K562 (cell line): ENCODE data around the gene CDK9. TPM values are rescaled to one million over a fixed set of nuclear protein-coding genes. Genes with fewer than 3 reads are reported as not detected.

Experiments
- ATAC-seq: fragments of 200-7000 bp; cut with Tn5 transposase; 3 replicates; pipeline ENCODE4 v1.9.1; 2020; ENCODE audit warnings: moderate library complexity
- BruUV-seq: library from RNA; stranded (reverse); fragments of 400-500 nt; replicated peaks from 2 replicates; lab custom pipeline; 2021; lab: Mats Ljungman, UMichigan
- CTCF ChIA-PET: fragments of 300-600 bp; formaldehyde crosslinking; extraction: SDS; loops from one replicate; lab custom pipeline; 2021; ENCODE audit warnings: low intra/inter-chr PET ratio; lab: Yijun Ruan, JAX
- POLR2A ChIA-PET: fragments of 300-600, 350-650 bp; sonication (Branson Sonifier 250); formaldehyde crosslinking; extraction: SDS; loops from one replicate; lab custom pipeline; 2021; ENCODE audit warnings: antibody characterized with exemption, inconsistent platforms; lab: Yijun Ruan, JAX
- DNase-seq, 4 experiments: peaks; one replicate each; pipeline versions ENCODE4 v3.0.0 to v3.0.0-alpha.2; 2011 to 2018; ENCODE audit warnings: low spot score in 3 of 4, mixed read lengths in 3 of 4; ENCODE audit errors: extremely low read depth in 1 of 4
- FAIRE-seq: peaks from 2 replicates; lab custom pipeline; 2011; peaks lifted over from hg19 to GRCh38; lab: Jason Lieb, UNC
- H2AFZ ChIP-seq: 2 replicates; pipeline ENCODE4 v1.6.0; 2011; ENCODE audit warnings: low read depth, low read length, control low read depth, inconsistent platforms
- H3K27ac ChIP-seq: fragments of 200-600 bp; 3 replicates; pipeline ENCODE4 v1.8.0; 2011; ENCODE audit warnings: low read depth, mild to moderate bottlenecking, control low read depth, inconsistent platforms, low read length, moderate library complexity, mixed read lengths; ENCODE audit errors: extremely low read depth
- H3K27me3 ChIP-seq, 2 experiments: fragments of 300-600 bp in 1 of 2; 2 replicates in 1 of 2; 3 replicates in 1 of 2; pipeline versions ENCODE4 v1.6.0 to v1.8.0; 2011; ENCODE audit warnings: inconsistent platforms in 2 of 2, low read length in 2 of 2, mild to moderate bottlenecking in 1 of 2, mixed read lengths in 1 of 2, moderate library complexity in 1 of 2; ENCODE audit not compliant: control insufficient read depth in 2 of 2, insufficient read depth in 2 of 2
- H3K36me3 ChIP-seq: fragments of 300-600 bp; 3 replicates; pipeline ENCODE4 v1.8.0; 2011; ENCODE audit warnings: mild to moderate bottlenecking, low read length, inconsistent platforms; ENCODE audit not compliant: control insufficient read depth, insufficient read depth
- H3K4me1 ChIP-seq, 2 experiments: fragments of 200-600 bp in 1 of 2; replicated peaks in 1 of 2; 2 replicates in 1 of 2; 3 replicates in 1 of 2; pipeline versions ENCODE4 v1.5.1 to v1.8.0; 2011; ENCODE audit warnings: inconsistent platforms in 2 of 2, low read length in 2 of 2, mild to moderate bottlenecking in 1 of 2, mixed read lengths in 1 of 2, moderate library complexity in 1 of 2; ENCODE audit not compliant: control insufficient read depth in 2 of 2, insufficient read depth in 2 of 2
- H3K4me2 ChIP-seq: 2 replicates; pipeline ENCODE4 v1.6.1; 2011; ENCODE audit warnings: low read length, control low read depth, inconsistent platforms, mixed read lengths; ENCODE audit not compliant: insufficient read depth
- H3K4me3 ChIP-seq: fragments of 200-600 bp; sonication (generic), shearing (Covaris generic); 2 replicates; pipeline ENCODE4 v1.5.1; 2016; ENCODE audit warnings: control low read depth, inconsistent platforms
- H3K79me2 ChIP-seq: fragments of 200-600 bp; 3 replicates; pipeline ENCODE4 v1.8.0; 2011; ENCODE audit warnings: low read length, inconsistent platforms; ENCODE audit not compliant: control insufficient read depth, insufficient read depth
- H3K9ac ChIP-seq, 2 experiments: 2 replicates each; pipeline versions ENCODE4 v1.6.0 to v1.6.1; 2011; ENCODE audit warnings: low read depth in 2 of 2, low read length in 2 of 2, control low read depth in 1 of 2, inconsistent platforms in 1 of 2, mild to moderate bottlenecking in 1 of 2, mixed read lengths in 1 of 2; ENCODE audit not compliant: insufficient read depth in 1 of 2
- H3K9me1 ChIP-seq: one replicate; pipeline ENCODE4 v1.6.0; 2011; ENCODE audit warnings: inconsistent platforms, mild to moderate bottlenecking, low read length, moderate library complexity; ENCODE audit not compliant: control insufficient read depth, insufficient read depth
- H3K9me3 ChIP-seq: replicated peaks from 2 replicates; pipeline ENCODE4 v1.5.1; 2011; ENCODE audit warnings: low read depth, low read length, inconsistent platforms; ENCODE audit not compliant: control insufficient read depth, insufficient read depth
- H4K20me1 ChIP-seq: replicated peaks from 2 replicates; pipeline ENCODE4 v1.6.1; 2011; ENCODE audit warnings: low read length, inconsistent platforms, mixed read lengths; ENCODE audit not compliant: control insufficient read depth, insufficient read depth
- POLR2A ChIP-seq: fragments of 450-650 bp; conservative IDR thresholded peaks from 2 replicates; pipeline ENCODE4 v1.6.1; 2016
- POLR2G ChIP-seq: fragments of 200-400 bp; formaldehyde crosslinking; IDR thresholded peaks from 2 replicates; pipeline ENCODE4 v1.6.1; 2017; ENCODE audit warnings: low read depth, mild to moderate bottlenecking, antibody characterized with exemption, low read length, moderate library complexity
- RBFOX2 ChIP-seq: fragments of 200-400 bp; formaldehyde crosslinking; IDR thresholded peaks from 2 replicates; pipeline ENCODE4 v1.6.1; 2017; ENCODE audit warnings: low read depth, mild to moderate bottlenecking, low read length, moderate library complexity
- WGBS: fragments of 100-300 bp; shearing (Covaris generic); methylation state at CpG from one replicate; pipeline ENCODE4 v1.1.6; 2016; ENCODE audit warnings: low coverage, mixed read lengths; ENCODE audit not compliant: insufficient coverage; ENCODE audit errors: missing lambda C conversion rate; 5-methylcytosine and 5-hydroxymethylcytosine counted together
- in situ Hi-C: fragments of 300-500 bp; cut with MboI; formaldehyde crosslinking; loops from 4 replicates; pipeline ENCODE4 v1.15.0; 2018; ENCODE audit warnings: inconsistent platforms, mixed read lengths
- intact Hi-C: fragments of 100-400 bp; cut with micrococcal nuclease; formaldehyde crosslinking; loops from 2 replicates; pipeline ENCODE4 v1.14.2; 2022
- polyA plus RNA-seq, 8 experiments: library from polyadenylated mRNA; depleted of rRNA in 4 of 8; stranded (reverse) in 5 of 8; unstranded in 3 of 8; fragments of >200 nt; fragmentation: Nextera tagmentation in 2 of 8; fragmentation: Illumina TruSeq in 1 of 8; extraction: Ambion mirVana in 2 of 8; extraction: Trizol in 1 of 8; gene quantifications; 2 replicates each; pipeline versions ENCODE4 v1.2.1 to v1.2.3, GENCODE V29; 2011 to 2014; ENCODE audit warnings: inconsistent platforms in 1 of 8, missing spikeins in 1 of 8
- total RNA-seq, 7 experiments: library from RNA; depleted of rRNA in 6 of 7; stranded (reverse); fragments of >200 nt in 6 of 7; fragmentation: Illumina TruSeq in 2 of 7; extraction: Trizol in 2 of 7; gene quantifications; 2 replicates each; pipeline versions ENCODE4 v1.2.1 to v1.2.3, GENCODE V29; 2011 to 2021; ENCODE audit warnings: low replicate concordance in 1 of 7
- TF ChIP-seq, protein P1 (sequence below): fragments of 450-650 bp; IDR thresholded peaks from 2 replicates; pipeline ENCODE4 v1.6.1; 2016; ENCODE audit warnings: missing biosample characterization, missing genetic modification characterization
- TF ChIP-seq, protein P2 (sequence below): fragments of 450-650 bp; formaldehyde crosslinking; IDR thresholded peaks from 2 replicates; pipeline ENCODE4 v1.4.0; 2020; ENCODE audit warnings: mild to moderate bottlenecking, moderate library complexity

The CDK9 gene
- total and polyA plus RNA-seq, 9 of the 15 experiments (the other 6 are each of a cell fraction or from before 2014, with no cell fraction given): 4.2 to 78.6 (median 33.0) TPM

- no peaks in the 10 kb centered on the region for H3K9me1 ChIP-seq
- H3K27ac ChIP-seq: no peak overlapping the region
- H3K9me3 ChIP-seq: no peaks in the 10 kb centered on the region
- no peak overlapping the region for H3K4me3 ChIP-seq
- peaks cover 7 to 37% of the 10 kb centered on the region in 2 experiments; a peak in 4 of 5 replicates for H3K4me1 ChIP-seq
- WGBS: 89% methylated on average over 21 of the region's 26 CpGs
- no TSS peak for BruUV-seq
- H3K9ac ChIP-seq: peak overlapping the region in 1 of 2 experiments; percentile 8; a peak in 1 of 4 replicates
- H3K27me3 ChIP-seq: no peaks in the 10 kb centered on the region
- CTCF ChIA-PET: interaction anchor here (0.6 to 4.0 kb wide), 2 partner anchors 81 to 295 kb away, joined by 3 to 34 read pairs; no protein-coding TSS in a partner anchor
- ATAC-seq (no peak), DNase-seq (no peak), FAIRE-seq (no peak)
- TF ChIP-seq POLR2G (peak; percentile 69), POLR2A (0 out of 2 replicates have a peak, but pooled peaks have one; percentile 26), RBFOX2 (peak; percentile 81)
- TF ChIP-seq, protein P1, sequence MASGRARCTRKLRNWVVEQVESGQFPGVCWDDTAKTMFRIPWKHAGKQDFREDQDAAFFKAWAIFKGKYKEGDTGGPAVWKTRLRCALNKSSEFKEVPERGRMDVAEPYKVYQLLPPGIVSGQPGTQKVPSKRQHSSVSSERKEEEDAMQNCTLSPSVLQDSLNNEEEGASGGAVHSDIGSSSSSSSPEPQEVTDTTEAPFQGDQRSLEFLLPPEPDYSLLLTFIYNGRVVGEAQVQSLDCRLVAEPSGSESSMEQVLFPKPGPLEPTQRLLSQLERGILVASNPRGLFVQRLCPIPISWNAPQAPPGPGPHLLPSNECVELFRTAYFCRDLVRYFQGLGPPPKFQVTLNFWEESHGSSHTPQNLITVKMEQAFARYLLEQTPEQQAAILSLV: no peak
- TF ChIP-seq, protein P2, sequence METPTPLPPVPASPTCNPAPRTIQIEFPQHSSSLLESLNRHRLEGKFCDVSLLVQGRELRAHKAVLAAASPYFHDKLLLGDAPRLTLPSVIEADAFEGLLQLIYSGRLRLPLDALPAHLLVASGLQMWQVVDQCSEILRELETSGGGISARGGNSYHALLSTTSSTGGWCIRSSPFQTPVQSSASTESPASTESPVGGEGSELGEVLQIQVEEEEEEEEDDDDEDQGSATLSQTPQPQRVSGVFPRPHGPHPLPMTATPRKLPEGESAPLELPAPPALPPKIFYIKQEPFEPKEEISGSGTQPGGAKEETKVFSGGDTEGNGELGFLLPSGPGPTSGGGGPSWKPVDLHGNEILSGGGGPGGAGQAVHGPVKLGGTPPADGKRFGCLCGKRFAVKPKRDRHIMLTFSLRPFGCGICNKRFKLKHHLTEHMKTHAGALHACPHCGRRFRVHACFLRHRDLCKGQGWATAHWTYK (CRISPR knock-in tag): no peak
- intact Hi-C loops (no loop called here), in situ Hi-C loops (no loop called here)
- H2AFZ ChIP-seq: no peak overlapping the region
- H3K79me2 ChIP-seq: peaks cover 45% of the 10 kb centered on the region
- H3K4me2 ChIP-seq: no peak overlapping the region
- POLR2A ChIA-PET: interaction anchor here (0.6 to 1.1 kb wide), 5 partner anchors 8 to 30 kb away, joined by 3 to 6 read pairs (median 3); no protein-coding TSS in a partner anchor
- H3K36me3 ChIP-seq: peaks cover 65% of the 10 kb centered on the region
- peaks cover 29% of the 10 kb centered on the region for H4K20me1 ChIP-seq
These were observed 2.6 kb downstream of the CDK9 start for GRCh38 chr9:127788337-127789011.
